Nucleus accumbens (tissue), 56 donors: ENCODE measurements around the gene MORN3.
"Not testable (repeated sequence)": the region's sequence is repeated elsewhere in the genome, so short reads cannot be mapped to it uniquely, and the experiment has no call there.

ENCODE experiments used
- DNase-seq, 56 donors: peaks; one replicate each; lab custom pipeline; 2025; lab: John Stamatoyannopoulos, UW

Gene MORN3

DNA sequence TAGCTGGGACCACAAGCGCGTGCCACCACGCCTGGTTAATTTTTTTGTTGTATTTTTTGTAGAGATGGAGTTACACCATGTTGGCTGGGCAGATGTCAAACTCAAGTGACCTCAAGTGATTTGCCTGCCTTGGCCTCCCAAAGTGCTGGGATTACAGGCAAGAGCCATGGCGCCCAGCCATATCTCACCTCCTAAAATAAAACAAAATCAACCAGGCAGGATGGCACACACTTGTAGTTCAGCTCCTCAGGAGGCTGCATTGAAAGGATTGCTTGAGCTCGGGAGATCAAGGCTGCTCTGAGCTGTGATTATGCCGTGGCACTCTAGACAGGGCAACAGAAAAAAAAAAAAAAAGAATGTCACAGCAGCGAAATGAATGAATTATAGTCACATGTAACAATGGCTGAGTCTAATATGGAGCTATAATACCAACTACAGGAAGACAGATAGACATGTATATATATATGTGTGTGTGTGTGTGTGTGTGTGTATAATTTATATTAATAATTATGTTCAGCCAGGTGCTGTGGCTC is 23.8 kb upstream of the MORN3 start:
- no peak for DNase-seq

DNA sequence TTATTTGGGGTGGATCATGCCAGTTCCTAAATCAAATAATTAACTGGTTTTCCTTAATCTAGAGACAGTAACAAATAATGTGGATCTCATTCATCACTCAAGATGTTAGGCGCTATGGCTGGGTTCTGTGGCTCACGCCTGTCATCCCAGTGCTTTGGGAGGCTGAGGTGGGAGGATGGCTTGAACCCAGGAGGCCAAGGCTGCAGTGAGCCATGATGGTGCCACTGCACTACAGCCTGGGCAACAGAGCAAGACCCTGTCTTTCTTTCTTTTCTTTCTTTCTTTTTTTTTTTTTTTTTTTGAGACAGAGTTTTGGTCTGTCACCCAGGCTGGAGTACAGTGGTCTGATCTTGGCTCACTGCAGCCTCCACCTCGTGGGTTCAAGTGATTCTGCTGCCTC is 23.3 kb upstream of the MORN3 start:
- DNase-seq = not testable (repeated sequence)

DNA sequence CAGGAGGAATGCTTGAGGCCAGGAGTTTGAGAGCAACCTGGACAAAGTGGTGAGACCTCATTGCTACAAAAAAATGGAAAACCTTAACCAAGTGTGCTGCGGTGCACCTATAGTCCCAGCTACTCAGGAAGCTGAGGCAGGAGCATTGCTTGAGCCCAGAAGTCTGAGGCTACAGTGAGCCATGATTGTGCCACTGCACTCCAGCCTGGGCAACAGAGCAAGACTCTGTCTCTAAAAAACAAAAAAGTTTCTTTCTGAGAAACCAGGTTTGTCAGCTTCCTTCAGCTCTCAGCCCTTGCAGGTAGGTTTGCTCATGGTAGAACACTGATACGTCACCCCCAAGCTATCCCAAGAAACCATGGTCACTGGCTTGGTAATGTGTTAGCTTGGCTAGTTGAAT is 20.0 kb upstream of the MORN3 start:
- no peak for DNase-seq

DNA sequence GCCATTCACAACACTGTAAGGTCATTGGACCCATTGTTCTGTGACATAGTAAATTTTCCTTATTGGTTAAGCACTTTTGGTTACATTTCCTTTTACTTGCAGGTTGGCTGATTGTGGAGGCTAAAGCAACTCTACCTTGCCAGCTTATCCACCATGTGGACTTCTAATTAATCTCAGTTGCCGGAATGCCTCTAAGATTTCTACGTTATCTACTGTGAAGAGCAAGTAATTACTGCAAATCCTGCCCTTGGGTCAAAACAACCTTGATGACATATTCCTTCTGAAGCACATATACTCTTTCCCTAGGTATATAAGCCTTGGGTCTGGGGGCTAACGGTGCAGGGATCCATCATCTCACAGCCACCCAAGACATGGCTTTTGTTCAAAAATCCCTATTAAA is 19.5 kb upstream of the MORN3 start:
- DNase-seq = no peak

DNA sequence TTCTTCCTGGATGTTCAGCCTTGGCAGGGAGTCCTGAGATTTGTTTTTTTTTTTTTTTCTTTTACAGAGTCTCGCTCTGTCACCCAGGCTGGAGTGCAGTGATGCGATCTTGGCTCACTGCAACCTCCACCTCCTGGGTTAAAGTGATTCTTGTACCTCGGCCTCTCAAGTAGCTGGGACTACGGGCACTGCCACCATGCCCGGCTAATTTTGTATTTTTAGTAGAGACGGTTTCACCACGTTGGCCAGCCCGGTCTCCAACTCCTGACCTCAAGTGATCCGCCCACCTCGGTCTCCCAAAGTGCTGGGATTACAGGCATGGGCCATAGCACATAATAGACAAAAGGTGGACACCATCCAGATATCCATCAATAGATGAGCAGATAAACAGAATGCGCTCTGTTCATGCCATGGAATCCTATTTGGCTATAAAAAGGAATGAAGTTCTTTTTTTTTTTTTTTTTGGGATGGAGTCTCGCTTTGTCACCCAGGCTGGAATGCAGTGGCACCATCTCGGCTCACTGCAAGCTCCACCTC is 10.3 kb upstream of the MORN3 start:
- peak in 2 of 56 donors; percentile 19 to 43 for DNase-seq

DNA sequence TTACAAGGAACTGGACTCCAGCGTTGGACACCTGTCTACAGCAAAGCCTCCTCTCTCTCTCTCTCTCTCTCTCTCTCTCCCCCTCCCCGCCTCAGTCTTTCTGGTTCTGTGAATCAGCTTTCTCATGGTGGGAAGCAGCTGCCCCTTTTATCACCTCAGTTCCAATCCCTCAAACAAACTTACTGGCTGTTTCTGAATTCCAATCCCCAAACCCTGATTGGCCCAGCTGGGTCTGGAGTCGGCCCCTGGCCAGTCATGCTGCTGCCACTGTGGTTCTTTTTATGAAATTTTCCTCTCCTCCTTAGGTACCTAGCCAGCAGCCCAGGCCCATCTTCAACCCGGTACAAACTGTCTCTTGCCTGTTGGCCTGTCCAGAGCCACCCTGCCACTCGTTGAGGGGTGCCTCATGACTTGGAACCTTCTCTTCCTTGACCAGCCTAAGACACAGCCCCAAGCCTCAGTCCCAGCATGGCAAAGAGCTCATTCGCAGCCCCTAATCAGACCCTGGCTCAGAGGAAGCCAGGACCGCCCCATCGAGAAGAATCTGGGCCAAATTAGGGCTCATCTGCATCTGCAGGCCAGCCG is 9.4 kb upstream of the MORN3 start:
- no peak for DNase-seq

DNA sequence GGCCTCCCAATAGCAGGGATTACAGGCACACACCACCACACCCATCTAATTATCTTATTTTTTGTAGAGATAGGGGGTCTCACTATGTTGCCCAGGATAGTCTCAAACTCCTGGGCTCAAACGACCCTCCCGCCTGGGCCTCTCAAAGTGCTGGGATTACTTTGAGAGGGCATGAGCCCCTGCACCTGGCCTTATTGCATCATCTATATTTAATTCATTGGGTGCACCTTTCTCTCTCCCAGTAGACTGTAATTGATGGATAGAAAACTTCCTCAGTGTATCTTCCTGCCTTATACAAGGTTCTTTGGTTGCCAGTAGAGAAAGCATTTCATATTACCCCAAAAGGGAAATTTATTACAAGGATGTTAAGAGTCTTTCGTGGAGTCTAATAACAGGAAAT is 8.9 kb upstream of the MORN3 start:
- DNase-seq = no peak

DNA sequence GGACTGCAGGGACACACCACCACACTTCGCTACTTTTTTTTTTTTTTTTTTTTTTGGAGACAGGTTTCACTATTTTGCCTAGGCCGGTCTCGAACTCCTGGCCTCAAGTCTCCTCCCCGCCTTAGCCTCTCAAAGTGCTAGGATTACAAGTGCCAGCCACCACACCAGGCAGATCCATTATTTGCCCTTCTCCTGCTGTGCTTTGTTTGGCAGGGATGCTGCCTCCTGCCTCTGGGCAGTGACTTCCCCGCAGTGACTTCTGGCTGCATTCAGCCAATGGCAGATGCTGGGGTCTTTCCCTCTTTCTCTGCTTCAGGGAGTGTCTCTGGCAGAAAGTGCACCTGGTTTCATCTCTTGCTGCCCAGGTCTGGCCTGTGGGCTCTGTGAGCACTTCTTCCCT is 6.7 kb upstream of the MORN3 start:
- DNase-seq = no peak

DNA sequence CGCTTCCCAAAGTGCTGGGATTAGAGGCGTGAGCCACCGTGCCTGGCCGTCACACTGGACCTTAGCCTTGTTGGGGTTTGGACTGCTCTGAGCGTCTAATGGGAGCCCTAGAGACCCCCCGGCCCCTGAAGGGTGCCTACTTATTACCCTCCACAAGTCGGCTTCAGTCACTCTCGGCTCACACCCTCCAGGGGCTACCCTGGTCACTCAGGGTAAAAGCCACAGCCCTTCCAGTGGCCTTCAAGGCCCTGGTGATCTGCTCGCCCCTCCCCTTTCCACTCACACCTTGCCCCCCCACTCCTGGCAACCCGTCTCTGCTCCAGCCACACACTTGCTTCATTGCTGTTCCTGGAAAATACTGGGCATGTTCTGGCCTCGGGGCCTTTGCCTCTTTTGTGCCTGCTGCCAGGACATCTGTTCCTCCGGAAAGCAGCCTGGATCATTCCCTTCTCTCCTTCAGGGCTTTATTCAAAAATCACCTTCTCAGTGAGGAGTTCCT is 3.6 kb upstream of the MORN3 start:
- peak in 2 of 56 donors; percentile 7 for DNase-seq

DNA sequence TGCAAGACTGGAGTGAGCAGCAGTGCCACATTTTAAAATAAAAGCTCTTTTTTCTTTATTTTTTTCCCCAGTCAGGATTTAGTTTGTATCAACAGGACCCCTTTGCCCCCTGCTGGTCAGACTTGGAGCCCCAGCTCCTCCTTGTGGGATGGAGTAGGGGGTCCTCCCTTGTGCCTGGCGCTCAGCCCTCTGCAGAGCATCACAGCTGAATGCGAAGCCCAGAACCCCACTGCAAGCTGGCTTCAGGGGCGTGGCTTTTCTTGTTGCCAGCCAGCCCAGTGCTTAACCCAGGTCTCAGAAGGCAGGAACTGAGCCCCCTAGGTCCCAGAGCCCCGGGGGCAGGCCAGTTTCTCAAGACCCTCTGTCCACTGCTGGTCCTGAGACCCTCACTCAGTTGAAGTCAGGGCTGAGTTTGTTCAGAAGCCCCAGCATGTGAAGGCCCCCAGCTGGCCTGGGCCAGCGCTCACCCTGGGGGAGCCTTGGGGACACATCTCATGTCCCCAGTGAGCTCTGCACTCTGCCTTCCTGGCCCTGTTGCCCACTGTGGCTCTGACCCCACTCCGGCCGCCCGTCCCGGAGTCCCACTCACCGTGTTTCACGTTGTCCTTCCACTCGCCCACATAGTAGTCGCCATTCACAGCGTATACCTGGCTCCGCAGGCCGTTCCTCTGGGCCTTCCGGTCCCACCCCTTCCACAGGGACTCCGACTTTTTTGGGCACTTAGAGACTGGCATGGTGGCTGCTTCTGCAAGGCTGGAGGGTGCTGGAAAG is 519 bp downstream of the MORN3 start:
- DNase-seq = peak in 6 of 56 donors; percentile 4 to 38 (median 12)

DNA sequence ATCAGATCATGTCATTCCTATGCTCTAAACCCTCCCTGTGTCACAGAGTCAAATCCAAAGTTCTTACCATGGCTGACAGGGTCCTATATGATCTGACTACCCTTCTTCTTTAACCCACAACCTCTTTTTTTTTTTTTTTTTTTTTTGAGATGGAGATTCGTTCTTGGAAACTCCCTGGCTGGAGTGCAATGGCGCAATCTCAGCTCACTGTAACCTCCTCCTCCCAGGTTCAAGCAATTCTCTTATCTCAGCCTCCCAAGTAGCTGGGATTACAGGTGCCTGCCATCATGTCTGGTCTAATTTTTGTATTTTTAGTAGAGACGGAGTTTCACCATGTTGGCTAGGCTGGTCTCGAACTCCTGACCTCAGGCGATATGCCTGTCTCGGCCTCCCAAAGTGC is 2.6 kb downstream of the MORN3 start:
- not testable (repeated sequence) for DNase-seq

DNA sequence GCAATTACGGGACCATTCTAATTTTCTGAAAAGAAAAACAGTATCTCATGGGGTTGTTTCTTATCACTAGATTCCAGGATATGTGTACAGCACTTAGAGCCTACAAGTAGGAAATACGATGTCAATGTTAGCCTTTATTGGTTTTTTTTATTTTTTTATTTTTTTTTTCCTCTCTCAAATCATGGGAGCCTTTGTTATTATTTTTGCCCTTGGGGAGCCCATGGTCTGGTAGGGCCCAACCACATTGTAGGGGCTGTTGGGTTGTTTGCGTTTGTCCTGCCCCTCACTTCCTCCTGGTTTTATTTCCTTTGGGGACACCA is 5.9 kb downstream of the MORN3 start:
- no peak for DNase-seq

DNA sequence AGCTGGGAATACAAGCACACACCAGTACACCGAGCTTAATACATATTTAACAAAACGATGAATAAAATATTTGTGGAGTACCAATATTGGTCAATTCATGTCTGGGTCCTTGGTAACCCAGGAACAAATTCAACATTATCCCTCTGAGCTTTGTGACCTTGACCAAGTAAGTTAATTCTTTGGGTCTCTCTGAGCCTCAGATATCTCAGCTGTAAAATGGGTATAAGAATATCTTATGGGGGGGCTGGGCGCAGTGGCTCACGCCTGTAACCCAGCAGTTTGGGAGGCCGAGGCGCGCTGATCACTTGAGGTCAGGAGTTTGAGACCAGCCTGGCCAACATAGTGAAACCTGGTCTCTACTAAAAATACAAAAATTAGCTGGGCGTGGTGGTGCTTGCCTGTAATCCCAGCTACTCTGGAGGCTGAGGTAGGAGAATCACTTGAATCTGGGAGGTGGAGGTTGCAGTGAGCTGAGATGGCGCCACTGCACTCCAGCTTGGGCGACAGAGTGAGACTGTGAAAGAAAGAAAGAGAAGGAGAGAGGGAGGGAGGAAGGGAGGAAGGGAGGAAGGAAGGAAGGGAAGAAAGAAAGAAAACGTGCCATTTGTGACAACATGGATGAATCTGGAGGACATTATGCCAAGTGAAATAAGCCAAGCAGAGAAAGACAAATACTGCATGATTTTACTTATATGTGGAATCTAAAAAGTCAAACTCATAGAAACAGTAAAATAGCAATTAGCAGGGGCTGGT is 7.9 kb downstream of the MORN3 start:
- not testable (repeated sequence) for DNase-seq

DNA sequence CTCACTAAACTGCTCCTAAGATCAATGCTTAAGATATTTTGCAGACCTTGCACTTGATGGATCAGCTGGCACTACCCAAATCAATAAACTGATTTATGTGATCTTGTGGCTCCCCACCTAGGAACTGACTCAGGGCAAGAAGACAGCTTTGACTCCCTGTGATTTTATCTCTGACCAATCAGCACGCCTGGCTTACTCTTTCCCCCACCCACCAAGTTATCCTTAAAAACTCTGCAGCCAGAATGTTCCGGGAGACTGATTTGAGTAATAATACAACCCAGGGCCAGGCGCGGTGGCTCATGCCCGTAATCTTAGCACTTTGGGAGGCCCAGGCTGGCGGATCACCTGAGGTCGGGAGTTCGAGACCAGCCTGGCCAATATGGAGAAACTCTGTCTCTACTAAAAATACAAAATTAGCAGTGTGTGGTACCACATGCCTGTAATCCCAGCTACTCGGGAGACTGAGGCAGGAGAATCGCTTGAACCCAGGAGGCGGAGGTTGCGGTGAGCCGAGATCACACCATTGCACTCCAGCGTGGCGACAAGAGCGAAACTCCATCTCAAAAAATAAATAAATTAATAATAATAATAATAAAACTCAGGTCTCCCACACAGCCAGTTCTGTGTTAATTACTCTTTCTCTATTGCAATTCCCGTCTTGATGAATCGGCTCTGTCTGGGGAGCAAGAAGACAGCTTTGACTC is 12.0 kb downstream of the MORN3 start:
- DNase-seq = no peak

DNA sequence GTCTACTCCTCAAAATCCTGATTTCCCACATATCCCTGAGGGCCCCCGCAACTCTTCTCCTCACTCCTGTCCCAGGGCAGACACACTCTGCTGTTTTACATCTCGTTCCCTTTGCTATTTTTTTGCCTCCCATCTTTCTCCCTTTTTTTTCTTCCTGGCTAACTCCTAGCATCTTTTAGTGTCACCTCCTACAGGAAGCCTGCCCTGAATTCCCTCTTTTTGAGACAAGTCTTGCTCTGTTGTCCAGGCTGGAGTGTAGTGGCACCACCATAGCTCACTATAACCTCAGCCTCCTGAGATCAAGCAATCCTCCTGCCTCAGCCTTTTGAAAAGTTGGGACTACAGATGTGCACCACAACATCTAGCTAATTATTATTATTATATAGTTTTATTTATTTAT is 13.3 kb downstream of the MORN3 start:
- no peak for DNase-seq

DNA sequence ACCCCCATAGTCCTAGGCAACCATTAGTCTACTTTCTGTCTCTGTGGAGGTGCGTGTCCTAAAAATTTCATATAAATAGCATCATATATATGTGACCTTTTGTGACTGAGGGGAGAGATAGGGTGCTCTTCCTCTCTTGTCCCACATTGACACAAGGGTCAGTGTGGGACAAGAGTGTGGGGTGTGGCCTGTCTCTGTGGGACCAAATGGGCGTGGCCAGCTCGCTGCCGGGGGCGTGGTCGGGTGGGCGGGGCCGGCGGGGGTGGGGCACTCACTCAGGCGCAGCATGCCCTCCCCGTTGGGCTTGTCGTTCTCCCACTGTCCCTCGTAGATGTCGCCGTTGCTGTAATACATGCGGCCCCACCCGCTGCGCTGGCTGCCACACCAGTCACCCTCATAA is 15.5 kb downstream of the MORN3 start:
- DNase-seq = no peak

DNA sequence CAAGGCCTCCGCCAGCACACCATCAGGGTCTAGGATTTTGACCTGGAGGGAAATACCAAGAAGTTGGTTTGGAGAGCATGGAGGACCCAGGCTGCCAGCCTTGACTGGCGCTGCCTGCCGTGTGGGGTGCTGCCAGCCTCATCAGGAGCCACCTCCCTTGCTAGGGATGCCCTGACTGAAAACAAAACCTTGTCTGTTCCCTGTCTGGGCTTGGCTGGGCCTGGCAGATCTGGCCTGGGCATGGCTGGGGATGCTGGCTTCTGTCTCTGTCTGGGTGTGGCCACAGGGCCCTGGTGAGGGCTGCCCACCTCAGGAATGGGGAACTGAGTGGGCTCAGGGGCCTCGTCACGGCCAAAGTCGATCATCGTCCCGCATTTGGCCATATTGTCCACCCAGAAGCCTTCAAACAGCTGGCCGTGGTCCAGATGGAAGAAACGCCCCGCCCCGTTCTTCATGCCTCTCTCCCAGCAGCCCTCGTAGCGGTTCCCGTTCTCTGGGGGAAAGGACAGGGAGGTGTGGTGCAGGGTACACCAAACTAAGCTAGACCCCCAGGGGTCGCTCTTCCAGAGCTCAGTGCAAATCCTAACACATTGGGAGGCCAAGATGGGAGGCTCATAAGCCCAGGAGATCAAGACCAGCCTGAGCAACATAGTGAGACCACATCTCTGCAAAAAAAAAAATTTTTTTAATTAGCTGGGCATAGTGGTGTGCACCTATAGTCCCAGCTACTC is 16.5 kb downstream of the MORN3 start:
- DNase-seq = no peak

DNA sequence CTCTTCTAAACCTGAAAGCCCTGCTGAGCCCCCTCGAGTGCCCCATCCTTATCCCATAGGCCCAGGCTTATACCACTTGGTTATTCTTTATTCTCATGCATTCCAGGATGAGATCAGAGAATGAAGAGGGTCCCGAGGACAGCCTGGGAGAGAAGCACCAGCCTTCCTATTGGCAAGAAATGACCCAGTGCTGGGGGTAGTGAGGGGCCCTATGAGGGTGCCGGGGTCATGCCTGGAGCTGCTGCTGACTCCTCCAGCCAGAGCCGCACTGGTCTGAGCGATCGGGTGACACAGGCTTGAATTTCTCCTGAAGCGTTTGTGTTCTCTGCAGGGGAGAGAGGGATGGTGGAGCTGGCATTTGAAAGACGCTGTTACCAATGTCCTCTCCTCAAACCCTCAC is 18.1 kb downstream of the MORN3 start:
- no peak for DNase-seq

DNA sequence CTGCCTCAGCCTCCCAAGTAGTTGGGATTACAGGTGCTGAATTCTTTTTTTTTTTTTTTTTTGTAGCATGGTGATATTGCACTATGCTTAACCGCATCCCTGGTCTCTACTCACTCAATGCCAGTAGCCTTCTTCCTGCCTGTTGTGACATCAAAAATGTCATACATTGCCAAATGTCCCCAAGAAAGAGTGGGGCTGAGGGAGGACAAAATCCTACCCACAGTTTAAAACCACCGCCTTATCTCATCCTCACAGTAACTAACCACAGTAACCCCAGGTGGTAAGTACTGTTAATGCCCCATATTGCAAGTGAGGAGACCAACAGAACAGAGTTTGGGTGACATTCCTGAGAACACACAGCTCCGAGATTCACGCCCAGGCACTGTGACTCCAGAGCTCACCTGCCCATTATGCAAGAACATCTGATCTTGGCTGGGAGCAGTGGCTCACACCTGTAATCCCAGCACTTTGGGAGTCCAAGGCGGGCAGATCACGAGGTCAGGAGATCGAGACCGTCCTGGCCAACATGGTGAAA is 19.6 kb downstream of the MORN3 start:
- no peak for DNase-seq

DNA sequence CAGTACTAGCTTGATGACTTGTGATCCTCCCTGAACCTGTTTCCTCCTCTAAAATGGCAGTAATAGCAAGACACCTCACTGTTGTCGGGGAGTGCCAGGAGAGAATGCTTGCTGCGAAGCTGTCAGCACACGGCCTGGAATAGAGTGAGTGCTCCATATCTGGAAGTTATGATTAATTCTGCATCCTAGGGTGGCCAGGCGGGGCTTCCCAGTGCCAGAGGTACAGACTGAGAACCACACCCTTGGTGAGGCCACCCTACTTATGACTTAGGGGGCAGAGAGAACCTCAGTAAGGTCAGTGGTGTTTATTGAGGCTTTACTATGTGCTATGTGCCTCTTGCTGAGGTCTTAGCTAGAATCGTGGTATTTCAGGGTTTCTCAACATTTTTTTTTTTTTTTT is 20.1 kb downstream of the MORN3 start:
- DNase-seq = no peak
